ENCODE results near the gene WNT9A.
"Not testable (repeated sequence)": the region's sequence is repeated elsewhere in the genome, so short reads cannot be mapped to it uniquely, and the experiment has no call there.

WNT9A gene

DNA sequence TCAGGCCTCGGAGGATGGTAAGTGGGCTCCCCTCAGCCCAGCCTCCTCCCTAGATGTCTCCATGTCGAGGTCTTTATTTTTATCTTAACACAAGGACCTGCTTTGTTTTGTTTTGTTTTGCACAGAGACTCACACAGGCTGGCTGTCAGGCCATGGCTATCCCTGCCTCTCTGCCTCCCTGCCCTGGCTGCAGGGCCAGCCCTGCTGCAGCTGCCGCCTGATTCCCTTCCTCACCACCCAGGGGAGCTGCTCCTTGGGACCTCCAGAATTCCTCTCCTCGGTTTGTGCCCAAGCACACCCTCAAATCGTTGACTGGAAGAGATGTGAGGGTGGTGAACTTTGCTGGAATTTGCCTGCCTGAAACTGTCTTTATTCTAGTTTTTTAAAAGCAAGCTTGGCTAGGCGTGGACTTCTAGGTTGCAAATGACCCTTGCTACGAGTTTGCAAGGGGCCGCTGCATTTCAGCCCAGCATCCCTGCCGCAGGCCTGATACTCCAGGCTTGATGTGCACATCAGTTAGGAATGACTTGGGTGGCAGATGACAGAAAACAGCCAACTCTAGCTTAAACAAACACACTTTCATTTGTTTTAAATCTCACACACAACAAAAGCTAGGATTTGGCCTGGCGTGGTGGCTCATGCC lies 37.1 kb downstream of the WNT9A start:
- DNase-seq (ENCODE audit: low read depth in 2 of 2) = no peak

GRCh38 chr1:227909923-227910328 lies 37.8 kb downstream of the WNT9A start:
- DNase-seq (ENCODE audit: low read depth in 2 of 2) = not testable (repeated sequence)

- DNase-seq (ENCODE audit: low read depth in 2 of 2) = no peak
These were observed 38.5 kb downstream of the WNT9A start for GRCh38 chr1:227909188-227909587.

DNA sequence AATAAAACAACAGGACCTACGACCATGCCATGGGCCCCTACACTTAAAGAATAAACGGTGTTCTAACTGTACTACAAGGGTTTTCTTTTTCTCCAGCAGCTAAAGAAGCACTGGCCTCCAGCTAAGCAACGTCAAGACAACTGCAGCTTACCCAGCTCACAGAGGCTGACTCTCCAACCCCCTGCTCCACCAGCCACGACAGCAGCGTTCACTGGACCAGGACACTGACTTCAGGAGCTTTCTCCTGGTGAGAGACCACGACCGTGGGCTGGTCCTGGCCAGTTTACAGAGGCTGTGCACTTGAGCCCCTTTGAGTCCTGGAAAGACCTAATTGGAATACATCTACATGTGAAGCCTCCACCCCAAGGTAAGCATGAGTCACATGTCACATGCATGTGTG lies 39.4 kb downstream of the WNT9A start:
- no peak for DNase-seq (ENCODE audit: low read depth in 2 of 2)

GRCh38 chr1:227907439-227908015 lies 40.2 kb downstream of the WNT9A start:
- DNase-seq (ENCODE audit: low read depth in 2 of 2) = no peak

DNA sequence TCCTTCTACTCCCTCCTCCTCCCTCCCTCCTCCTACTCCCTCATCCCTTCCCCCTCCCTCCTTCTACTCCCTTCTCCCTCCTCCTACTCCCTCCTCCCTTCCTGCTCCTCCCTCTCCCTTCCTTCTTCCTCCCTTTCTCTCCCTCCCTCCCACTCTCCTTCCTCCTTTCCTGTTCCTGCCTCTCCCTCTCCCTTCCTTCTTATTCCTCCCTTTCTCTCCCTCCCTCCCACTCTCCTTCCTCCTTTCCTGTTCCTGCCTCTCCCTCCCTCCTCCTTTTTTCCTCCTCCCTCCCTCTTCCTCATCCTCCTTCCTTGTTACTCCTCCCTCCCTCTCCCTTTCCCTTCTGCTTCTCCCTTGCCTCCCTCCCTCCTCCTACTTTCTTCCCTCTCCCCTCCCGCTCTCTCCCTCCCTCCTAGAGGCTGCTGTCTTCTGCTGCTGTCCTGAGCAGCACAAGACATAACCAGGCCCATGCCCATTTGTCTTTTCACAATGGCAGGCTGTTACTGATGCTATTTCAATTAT lies 41.1 kb downstream of the WNT9A start:
- no peak for DNase-seq (ENCODE audit: low read depth in 2 of 2)

DNA sequence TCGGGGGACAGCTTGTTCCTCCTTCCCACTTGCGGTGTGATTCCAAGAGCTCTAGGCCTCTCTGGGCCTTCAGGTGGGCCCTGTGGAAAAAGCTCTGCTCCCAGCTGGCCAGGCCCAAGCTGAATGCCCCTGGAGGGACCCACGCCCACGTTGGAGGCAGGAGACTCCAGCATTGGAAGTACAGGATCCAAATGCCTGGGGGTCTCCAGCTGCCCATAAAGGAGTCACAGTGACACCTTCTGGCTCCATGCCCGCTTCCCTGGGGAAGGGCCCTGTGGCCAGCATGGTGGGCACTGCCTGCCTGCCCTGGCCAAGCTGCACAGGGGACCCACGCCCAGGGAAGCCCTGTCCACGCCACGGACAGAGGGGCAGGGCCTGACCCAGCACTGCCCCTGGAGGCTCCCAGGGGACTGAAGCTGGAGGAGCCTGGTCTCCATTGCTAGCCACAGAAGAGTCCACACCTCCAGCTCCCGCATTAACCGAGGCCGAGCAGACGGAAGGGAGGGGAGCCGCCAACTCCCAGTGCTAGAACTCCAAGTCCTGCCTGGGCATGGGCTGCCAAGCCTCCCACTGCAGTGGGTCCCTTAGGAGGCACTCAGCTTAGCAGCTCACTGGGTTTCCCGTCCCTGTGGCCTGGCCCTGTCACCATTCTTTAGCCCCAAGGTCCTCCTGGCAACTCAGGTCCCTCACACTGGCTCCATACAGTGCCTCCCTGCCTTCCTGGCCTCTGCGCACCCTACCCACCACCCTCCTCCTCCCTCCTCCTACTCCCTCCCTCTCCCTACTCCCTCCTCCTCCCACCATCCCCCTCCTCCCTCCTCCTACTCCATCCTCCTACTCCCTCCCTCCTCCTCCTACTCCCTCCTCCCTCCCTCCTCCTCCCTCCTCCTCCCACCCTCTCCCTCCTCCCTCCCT lies 41.9 kb downstream of the WNT9A start:
- DNase-seq (ENCODE audit: low read depth in 2 of 2) = no peak

- DNase-seq (ENCODE audit: low read depth in 2 of 2) = no peak
These were observed 43.0 kb downstream of the WNT9A start for GRCh38 chr1:227904541-227905335.

GRCh38 chr1:227903614-227904501 lies 43.9 kb downstream of the WNT9A start:
- no peak for DNase-seq (ENCODE audit: low read depth in 2 of 2)

DNA sequence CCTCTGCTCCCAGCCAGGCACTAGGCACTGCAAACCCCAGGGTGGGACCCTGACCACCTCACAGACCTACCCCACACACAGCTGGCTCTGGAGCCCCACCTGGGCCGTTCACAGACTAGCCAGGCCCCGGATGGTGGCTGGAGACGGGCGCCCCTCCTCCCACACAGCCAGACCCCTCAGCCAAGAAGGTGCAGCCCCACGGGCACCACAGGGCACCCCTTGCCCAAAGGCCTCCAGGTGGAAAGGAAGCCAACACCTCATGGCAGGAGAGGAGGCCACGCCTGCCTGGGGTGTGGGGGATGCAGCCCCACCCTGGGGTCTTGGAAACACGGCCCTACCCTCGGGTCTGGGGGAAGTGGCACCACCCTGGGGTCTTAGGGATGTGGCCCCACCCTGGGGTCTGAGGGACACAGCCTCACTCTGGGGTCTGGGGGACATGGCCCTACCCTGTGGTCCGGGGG lies 44.6 kb downstream of the WNT9A start:
- no peak for DNase-seq (ENCODE audit: low read depth in 2 of 2)

DNA sequence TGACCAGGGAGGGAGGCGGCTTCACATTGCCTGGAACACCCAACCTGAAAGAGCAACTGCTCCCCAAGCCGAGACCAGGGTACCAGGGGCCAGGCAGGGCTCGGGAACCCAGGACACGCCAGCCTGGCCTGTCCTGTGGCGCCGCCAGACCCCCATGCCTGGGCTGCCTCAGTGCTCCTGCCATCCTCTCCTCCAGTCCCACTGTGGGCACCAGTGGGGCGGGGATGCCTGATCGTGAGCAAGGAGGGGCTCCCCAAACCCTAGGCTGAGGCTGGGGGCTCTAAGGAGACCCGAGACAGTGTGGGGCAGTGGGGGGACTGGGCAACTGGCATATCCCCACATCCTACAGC lies 45.1 kb downstream of the WNT9A start:
- no peak for DNase-seq (ENCODE audit: low read depth in 2 of 2)

- no peak for DNase-seq (ENCODE audit: low read depth in 2 of 2)
These were observed 45.7 kb downstream of the WNT9A start for GRCh38 chr1:227901906-227902640.

- DNase-seq (ENCODE audit: low read depth in 2 of 2) = no peak
These were observed 46.4 kb downstream of the WNT9A start for GRCh38 chr1:227901239-227901905.

DNA sequence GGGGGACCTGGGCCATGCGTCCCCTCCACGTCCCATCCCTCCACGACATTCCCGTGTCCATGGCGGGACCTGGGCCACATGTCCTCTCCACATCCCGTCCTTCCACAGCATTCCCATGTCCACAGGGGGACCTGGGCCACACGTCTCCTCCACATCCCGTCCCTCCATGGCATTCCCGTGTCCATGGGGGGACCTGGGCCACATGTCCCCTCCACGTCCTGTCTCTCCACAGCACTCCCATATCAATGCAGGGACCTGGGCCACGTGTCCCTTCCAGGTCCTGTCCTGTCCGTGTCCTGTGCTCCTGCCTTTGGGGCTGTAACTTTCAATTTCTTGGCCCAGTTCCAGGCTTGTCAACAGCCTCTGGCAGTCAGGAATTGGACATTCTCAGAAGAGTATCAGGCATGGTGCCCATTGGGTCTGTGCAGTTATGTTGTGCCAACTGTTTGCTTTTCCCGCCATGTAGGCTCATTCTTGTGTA lies 47.1 kb downstream of the WNT9A start:
- DNase-seq (ENCODE audit: low read depth in 2 of 2) = no peak

GRCh38 chr1:227899820-227900449 lies 47.8 kb downstream of the WNT9A start:
- no peak for DNase-seq (ENCODE audit: low read depth in 2 of 2)

DNA sequence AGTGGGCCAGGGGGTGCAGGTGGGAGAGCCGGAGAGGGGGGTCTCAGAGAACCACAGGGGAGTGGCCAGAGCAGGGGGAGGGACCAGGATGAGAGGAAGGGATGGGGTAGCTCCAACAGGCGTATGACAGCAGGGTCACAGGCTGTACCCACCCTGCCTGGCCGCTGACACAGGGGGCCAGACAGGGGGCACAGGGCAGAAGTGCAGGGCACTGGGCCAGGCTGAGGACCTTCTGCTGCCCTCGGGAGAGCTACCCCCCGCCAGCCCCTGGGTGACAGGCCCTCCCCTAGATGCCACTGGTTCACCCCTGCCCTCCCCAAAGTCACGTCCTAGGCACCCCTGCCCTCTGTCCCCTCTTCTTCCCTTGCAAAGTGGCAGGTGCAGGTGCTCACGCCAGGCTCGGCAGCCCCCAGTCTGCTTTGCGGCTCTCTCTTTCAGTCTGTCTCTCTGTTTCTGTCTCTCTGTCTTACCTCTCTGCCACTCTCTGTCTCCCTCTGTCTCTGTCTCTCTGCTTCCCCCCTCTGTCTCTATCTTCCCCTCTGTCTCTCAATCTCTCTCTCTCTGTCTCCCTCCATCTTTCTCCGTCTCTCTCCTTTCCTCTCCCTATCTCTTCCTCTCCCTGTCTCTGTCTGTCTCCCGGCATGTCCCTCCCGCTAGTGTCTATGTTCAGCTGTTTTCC lies 48.5 kb downstream of the WNT9A start:
- DNase-seq (ENCODE audit: low read depth in 2 of 2) = no peak

- no peak for DNase-seq (ENCODE audit: low read depth in 2 of 2)
These were observed 49.1 kb downstream of the WNT9A start for GRCh38 chr1:227898502-227899140.

All from stimulated activated CD8-positive, alpha-beta memory T cell treated with anti-CD3 and anti-CD28 coated beads, Interleukin-15, amount 100 ng/mL, for 4 hours (primary cell).